ENCODE measurements around the gene ZFR. TPM values are rescaled to one million over a fixed set of nuclear protein-coding genes. Genes with fewer than 3 reads are reported as not detected.

The ZFR gene
- total RNA-seq, 1 donor from 2014 or later, result 25.8 TPM

GRCh38 chr5:32474209-32474854 is 29.8 kb upstream of the ZFR start:
- DNase-seq (ENCODE audit: low spot score in 2 of 2), result no peak
- no peak overlapping the region for H3K27ac ChIP-seq
- H3K9me3 ChIP-seq, result no peaks in the 10 kb centered on the region
- H3K4me3 ChIP-seq, result no peak overlapping the region
- no peaks in the 10 kb centered on the region for H3K27me3 ChIP-seq
- no peaks in the 10 kb centered on the region for H3K4me1 ChIP-seq
- no peak for TF ChIP-seq CTCF (IDR thresholded peaks at IDR 0.05)
- no peaks in the 10 kb centered on the region for H3K36me3 ChIP-seq
- intact Hi-C loops (cut with DNase I), result no loop called here

- H3K9me3 ChIP-seq, result no peaks in the 10 kb centered on the region
- TF ChIP-seq CTCF (IDR thresholded peaks at IDR 0.05), result no peak
- no peak overlapping the region for H3K4me3 ChIP-seq
- H3K36me3 ChIP-seq, result no peaks in the 10 kb centered on the region
- no peak for DNase-seq (ENCODE audit: low spot score in 2 of 2)
- intact Hi-C loops (cut with DNase I), result no loop called here
- no peaks in the 10 kb centered on the region for H3K4me1 ChIP-seq
- H3K27ac ChIP-seq, result no peak overlapping the region
- H3K27me3 ChIP-seq, result no peaks in the 10 kb centered on the region
These were observed 28.5 kb upstream of the ZFR start for GRCh38 chr5:32473072-32473471.

GRCh38 chr5:32471784-32472183 is 27.2 kb upstream of the ZFR start:
- no peak for DNase-seq (ENCODE audit: low spot score in 2 of 2)
- Histone ChIP-seq H3K4me3 (no peak overlapping the region), H3K9me3 (no peaks in the 10 kb centered on the region), H3K27ac (no peak overlapping the region), H3K4me1 (no peaks in the 10 kb centered on the region), H3K27me3 (no peaks in the 10 kb centered on the region), H3K36me3 (no peaks in the 10 kb centered on the region)
- intact Hi-C loops (cut with DNase I), result no loop called here
- no peak for TF ChIP-seq CTCF (IDR thresholded peaks at IDR 0.05)

- intact Hi-C loops (cut with DNase I), result no loop called here
- no peak overlapping the region for H3K4me3 ChIP-seq
- no peaks in the 10 kb centered on the region for H3K27me3 ChIP-seq
- TF ChIP-seq CTCF (IDR thresholded peaks at IDR 0.05), result no peak
- H3K9me3 ChIP-seq, result no peaks in the 10 kb centered on the region
- no peaks in the 10 kb centered on the region for H3K36me3 ChIP-seq
- DNase-seq (ENCODE audit: low spot score in 2 of 2), result no peak
- no peaks in the 10 kb centered on the region for H3K4me1 ChIP-seq
- no peak overlapping the region for H3K27ac ChIP-seq
These were observed 20.5 kb upstream of the ZFR start for GRCh38 chr5:32465076-32465475.

GRCh38 chr5:32462618-32463017 is 18.1 kb upstream of the ZFR start:
- intact Hi-C loops (cut with DNase I), result no loop called here
- no peaks in the 10 kb centered on the region for H3K27me3 ChIP-seq
- no peak for TF ChIP-seq CTCF (IDR thresholded peaks at IDR 0.05)
- H3K4me3 ChIP-seq, result no peak overlapping the region
- no peaks in the 10 kb centered on the region for H3K36me3 ChIP-seq
- H3K4me1 ChIP-seq, result no peaks in the 10 kb centered on the region
- no peak for DNase-seq (ENCODE audit: low spot score in 2 of 2)
- H3K27ac ChIP-seq, result no peak overlapping the region
- no peaks in the 10 kb centered on the region for H3K9me3 ChIP-seq
